Esophagus muscularis mucosa (tissue), 4 donors: ENCODE measurements around the gene TRIML2. TPM values are rescaled to one million over a fixed set of nuclear protein-coding genes. Genes with fewer than 3 reads are reported as not detected.

ENCODE experiments used
- DNase-seq: peaks from one replicate; pipeline ENCODE4 v3.0.0-alpha.2; 2017; ENCODE audit errors: extremely low spot score
- H3K27ac ChIP-seq, 4 donors: fragments of 200-600 bp; sonication (generic); replicated peaks in 1 of 4; 1 replicate in 3 of 4; 2 replicates in 1 of 4; pipeline ENCODE4 v1.5.1; 2016 to 2019; ENCODE audit warnings: mild to moderate bottlenecking in 1 of 4
- H3K27me3 ChIP-seq, 4 donors: fragments of 200-600 bp; sonication (generic); one replicate each; pipeline versions ENCODE4 v1.5.1 to v1.6.0; 2016 to 2019
- H3K36me3 ChIP-seq, 4 donors: fragments of 200-600 bp; sonication (generic); one replicate each; pipeline ENCODE4 v1.5.1; 2016 to 2019
- H3K4me1 ChIP-seq, 4 donors: fragments of 200-600 bp; sonication (generic); one replicate each; pipeline ENCODE4 v1.5.1; 2016 to 2019
- H3K4me3 ChIP-seq, 4 donors: fragments of 200-600 bp; sonication (generic); 1 replicate in 2 of 4; 2 replicates in 2 of 4; pipeline ENCODE4 v1.5.1; 2016 to 2019; ENCODE audit warnings: mild to moderate bottlenecking in 4 of 4, moderate library complexity in 1 of 4
- H3K9me3 ChIP-seq, 4 donors: fragments of 200-600 bp; sonication (generic); 1 replicate in 3 of 4; 2 replicates in 1 of 4; pipeline ENCODE4 v1.5.1; 2016 to 2019
- CTCF ChIP-seq, 3 experiments: fragments of 200-600 bp in 2 of 3; fragments of 450-650 bp in 1 of 3; sonication (generic) in 2 of 3; IDR thresholded peaks; one replicate each; pipeline ENCODE4 v1.5.1; 2017 to 2019; ENCODE audit warnings: antibody characterized with exemption in 3 of 3, mild to moderate bottlenecking in 2 of 3, moderate library complexity in 1 of 3
- EP300 ChIP-seq: sonication (generic); formaldehyde crosslinking; IDR thresholded peaks from one replicate; pipeline ENCODE4 v1.6.1; 2017; ENCODE audit warnings: antibody characterized with exemption
- POLR2A ChIP-seq: fragments of 450-650 bp; IDR thresholded peaks from one replicate; pipeline ENCODE4 v1.6.1; 2017; ENCODE audit warnings: antibody characterized with exemption, moderate library complexity, mild to moderate bottlenecking, low read depth
- POLR2AphosphoS5 ChIP-seq, 2 donors: sonication (generic); formaldehyde crosslinking; IDR thresholded peaks; one replicate each; pipeline ENCODE4 v1.6.1; 2017; ENCODE audit warnings: antibody characterized with exemption in 2 of 2
- WGBS: methylation state at CpG from one replicate; pipeline ENCODE4 v1.1.5; 2018; 5-methylcytosine and 5-hydroxymethylcytosine counted together
- intact Hi-C: fragments of 100-400 bp; cut with DNase I; formaldehyde crosslinking; loops from one replicate; pipeline ENCODE4 v1.15.1; 2023
- total RNA-seq, 4 donors: library from RNA; depleted of rRNA; stranded (reverse); fragments of >200 nt; gene quantifications; one replicate each; pipeline versions ENCODE4 v1.1.0 to v1.2.1, GENCODE V29; 2016

Gene TRIML2
- total RNA-seq, 4 donors from 2014 or later = 0.66 TPM; not detected in 3

GRCh38 chr4:188110036-188110435 is 633 bp upstream of the TRIML2 start:
- Histone ChIP-seq H3K9me3 (no peaks in the 10 kb centered on the region), H3K36me3 (no peaks in the 10 kb centered on the region), H3K27me3 (no peaks in the 10 kb centered on the region), H3K27ac (no peak overlapping the region), H3K4me3 (no peak overlapping the region), H3K4me1 (no peaks in the 10 kb centered on the region)
- intact Hi-C loops = no loop called here
- 49% methylated on average over 3 of the region's 3 CpGs for WGBS
- DNase-seq = no peak
- TF ChIP-seq POLR2A = no peak
- no peak for TF ChIP-seq EP300
- no peak for TF ChIP-seq CTCF (IDR thresholded peaks at IDR 0.05)
- no peak for TF ChIP-seq POLR2AphosphoS5 (IDR thresholded peaks at IDR 0.05)

GRCh38 chr4:188107931-188108843 is 1.2 kb downstream of the TRIML2 start:
- Histone ChIP-seq H3K4me1 (no peaks in the 10 kb centered on the region), H3K27me3 (no peaks in the 10 kb centered on the region), H3K36me3 (no peaks in the 10 kb centered on the region), H3K4me3 (no peak overlapping the region), H3K27ac (no peak overlapping the region), H3K9me3 (no peaks in the 10 kb centered on the region)
- TF ChIP-seq POLR2AphosphoS5 (IDR thresholded peaks at IDR 0.05) = no peak
- no peak for TF ChIP-seq POLR2A
- TF ChIP-seq CTCF (IDR thresholded peaks at IDR 0.05) = no peak
- no peak for TF ChIP-seq EP300
- DNase-seq = no peak
- 63% methylated on average over 10 of the region's 10 CpGs for WGBS
- intact Hi-C loops = no loop called here

- H3K27ac ChIP-seq = no peak overlapping the region
- TF ChIP-seq POLR2AphosphoS5 (IDR thresholded peaks at IDR 0.05) (no peak), POLR2A (no peak), EP300 (no peak), CTCF (IDR thresholded peaks at IDR 0.05) (no peak)
- H3K4me3 ChIP-seq = no peak overlapping the region
- intact Hi-C loops = no loop called here
- H3K4me1 ChIP-seq = no peaks in the 10 kb centered on the region
- H3K36me3 ChIP-seq = no peaks in the 10 kb centered on the region
- no peak for DNase-seq
- no peaks in the 10 kb centered on the region for H3K27me3 ChIP-seq
- no peaks in the 10 kb centered on the region for H3K9me3 ChIP-seq
- WGBS = over 99% methylated on average over 32 of the region's 40 CpGs
Observed at GRCh38 chr4:188106454-188106853, 2.9 kb downstream of the TRIML2 start.

GRCh38 chr4:188092824-188093223 is 16.6 kb downstream of the TRIML2 start:
- intact Hi-C loops = no loop called here
- Histone ChIP-seq H3K9me3 (no peaks in the 10 kb centered on the region), H3K27ac (no peak overlapping the region), H3K4me3 (no peak overlapping the region), H3K4me1 (no peaks in the 10 kb centered on the region), H3K36me3 (no peaks in the 10 kb centered on the region), H3K27me3 (no peaks in the 10 kb centered on the region)
- DNase-seq = no peak
- TF ChIP-seq EP300 (no peak), POLR2A (no peak), CTCF (IDR thresholded peaks at IDR 0.05) (no peak), POLR2AphosphoS5 (IDR thresholded peaks at IDR 0.05) (no peak)
- 97% methylated on average over 3 of the region's 3 CpGs for WGBS
